Nephron (organoid): ENCODE data around the gene GLYR1.

Experiments
- H3K27ac Mint-ChIP-seq, 3 experiments: 2 replicates each; pipeline ENCODE4 v1.8.0; 2020; ENCODE audit warnings: mixed read lengths in 3 of 3, mild to moderate bottlenecking in 2 of 3, moderate library complexity in 1 of 3
- H3K27me3 Mint-ChIP-seq: 2 replicates; pipeline ENCODE4 v1.8.0; 2021; ENCODE audit warnings: low read depth, mild to moderate bottlenecking, moderate library complexity, mixed read lengths
- H3K36me3 Mint-ChIP-seq: 2 replicates; pipeline ENCODE4 v1.8.0; 2020; ENCODE audit warnings: low read depth, mixed read lengths
- H3K4me1 Mint-ChIP-seq: 2 replicates; pipeline ENCODE4 v1.8.0; 2020; ENCODE audit warnings: mixed read lengths
- H3K4me3 Mint-ChIP-seq, 3 experiments: 2 replicates each; pipeline ENCODE4 v1.8.0; 2020; ENCODE audit warnings: mild to moderate bottlenecking in 3 of 3, mixed read lengths in 3 of 3, moderate library complexity in 2 of 3
- H3K9me3 Mint-ChIP-seq: 2 replicates; pipeline ENCODE4 v1.8.0; 2020; ENCODE audit warnings: mixed read lengths
- TF ChIP-seq, protein P1 (sequence below), 3 experiments: fragments of 200-600 bp; sonication (generic); IDR thresholded peaks; one replicate each; pipeline ENCODE4 v1.5.0; 2021; ENCODE audit warnings: antibody characterized with exemption in 3 of 3; ENCODE audit not compliant: unreplicated experiment in 3 of 3

GLYR1 gene

DNA sequence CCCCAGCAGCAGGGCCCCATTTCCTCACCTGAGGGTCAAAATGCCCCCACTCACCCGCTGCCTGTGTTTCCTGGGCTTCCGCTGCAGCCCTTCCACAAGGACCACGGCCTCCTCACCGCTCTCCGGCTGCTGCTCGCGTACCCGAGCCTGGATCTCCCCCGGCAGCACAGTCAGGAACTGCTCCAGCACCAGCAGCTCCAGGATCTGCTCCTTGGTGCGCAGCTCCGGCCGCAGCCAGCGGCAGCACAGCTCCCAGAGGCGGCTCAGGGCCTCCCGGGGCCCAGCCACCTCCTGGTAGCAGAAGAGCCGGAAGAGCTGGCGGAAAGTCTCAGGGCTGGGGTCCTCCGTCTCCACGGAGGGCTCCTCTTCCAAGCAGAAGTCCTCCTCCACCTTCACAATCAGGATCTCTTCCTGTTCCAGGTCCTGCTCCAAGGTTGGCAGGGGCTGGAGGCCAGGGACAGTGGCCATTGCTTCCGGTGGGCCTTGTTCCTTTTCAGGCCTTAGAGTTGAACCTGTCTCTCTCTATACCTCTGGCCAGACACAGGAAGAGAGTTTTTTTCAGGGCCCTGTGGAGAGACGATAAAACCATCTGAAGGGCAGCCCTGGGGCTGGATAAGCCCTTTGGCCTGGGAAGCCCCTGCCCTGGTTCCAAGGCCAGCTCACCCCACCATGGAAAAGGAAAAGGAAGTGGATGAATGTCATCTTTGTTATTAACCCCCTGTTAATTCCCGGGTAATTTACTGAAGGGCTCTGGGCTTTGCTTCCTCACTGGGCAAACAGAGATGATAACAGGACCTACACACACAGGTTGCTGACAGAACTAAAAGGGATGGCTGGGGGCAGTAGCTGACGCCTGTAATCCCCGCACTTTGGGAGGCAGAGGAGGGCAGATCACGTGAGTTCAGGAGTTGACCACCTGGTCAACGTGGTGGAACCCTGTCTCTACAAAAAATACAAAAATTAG lies 81.3 kb downstream of the GLYR1 start:
- Mint-ChIP-seq H3K9me3 (no peaks in the 10 kb centered on the region), H3K36me3 (peaks cover 20% of the 10 kb centered on the region), H3K27ac (peak overlapping the region in 2 of 3 experiments; percentile 70 to 77), H3K4me3 (peak overlapping the region; percentile 86 to 91 (median 87)), H3K4me1 (peaks cover 19% of the 10 kb centered on the region), H3K27me3 (no peaks in the 10 kb centered on the region)
- TF ChIP-seq, protein P1, sequence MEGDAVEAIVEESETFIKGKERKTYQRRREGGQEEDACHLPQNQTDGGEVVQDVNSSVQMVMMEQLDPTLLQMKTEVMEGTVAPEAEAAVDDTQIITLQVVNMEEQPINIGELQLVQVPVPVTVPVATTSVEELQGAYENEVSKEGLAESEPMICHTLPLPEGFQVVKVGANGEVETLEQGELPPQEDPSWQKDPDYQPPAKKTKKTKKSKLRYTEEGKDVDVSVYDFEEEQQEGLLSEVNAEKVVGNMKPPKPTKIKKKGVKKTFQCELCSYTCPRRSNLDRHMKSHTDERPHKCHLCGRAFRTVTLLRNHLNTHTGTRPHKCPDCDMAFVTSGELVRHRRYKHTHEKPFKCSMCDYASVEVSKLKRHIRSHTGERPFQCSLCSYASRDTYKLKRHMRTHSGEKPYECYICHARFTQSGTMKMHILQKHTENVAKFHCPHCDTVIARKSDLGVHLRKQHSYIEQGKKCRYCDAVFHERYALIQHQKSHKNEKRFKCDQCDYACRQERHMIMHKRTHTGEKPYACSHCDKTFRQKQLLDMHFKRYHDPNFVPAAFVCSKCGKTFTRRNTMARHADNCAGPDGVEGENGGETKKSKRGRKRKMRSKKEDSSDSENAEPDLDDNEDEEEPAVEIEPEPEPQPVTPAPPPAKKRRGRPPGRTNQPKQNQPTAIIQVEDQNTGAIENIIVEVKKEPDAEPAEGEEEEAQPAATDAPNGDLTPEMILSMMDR (IDR thresholded peaks at IDR 0.05; ENCODE audit: unreplicated experiment in 3 of 3): no peak

DNA sequence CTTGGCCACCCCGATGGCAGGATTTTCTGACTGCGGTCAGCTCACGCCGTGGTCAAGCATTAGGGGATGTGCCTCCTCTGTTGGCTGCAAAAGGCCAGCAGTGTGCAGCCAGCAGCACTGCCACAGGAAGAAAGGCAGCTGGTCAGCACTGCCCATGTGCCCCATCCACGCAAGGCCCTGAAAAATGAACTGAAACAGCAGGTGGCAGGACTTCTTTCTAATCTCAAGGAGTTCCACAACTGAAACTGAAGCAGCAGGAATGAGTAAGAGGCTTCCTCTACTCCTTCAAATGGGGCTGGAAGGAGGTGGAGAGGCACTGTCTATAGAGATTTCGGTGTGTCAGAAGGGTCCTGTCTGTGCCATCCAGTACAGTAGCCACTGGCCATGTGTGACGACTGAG lies 83.3 kb downstream of the GLYR1 start:
- TF ChIP-seq, protein P1 (IDR thresholded peaks at IDR 0.05; ENCODE audit: unreplicated experiment in 3 of 3): no peak
- Mint-ChIP-seq H3K36me3 (peaks cover 37% of the 10 kb centered on the region), H3K27ac (no peak overlapping the region), H3K27me3 (no peaks in the 10 kb centered on the region), H3K4me3 (peak overlapping the region; percentile 50 to 70 (median 53)), H3K4me1 (peaks cover 19% of the 10 kb centered on the region), H3K9me3 (no peaks in the 10 kb centered on the region)

DNA sequence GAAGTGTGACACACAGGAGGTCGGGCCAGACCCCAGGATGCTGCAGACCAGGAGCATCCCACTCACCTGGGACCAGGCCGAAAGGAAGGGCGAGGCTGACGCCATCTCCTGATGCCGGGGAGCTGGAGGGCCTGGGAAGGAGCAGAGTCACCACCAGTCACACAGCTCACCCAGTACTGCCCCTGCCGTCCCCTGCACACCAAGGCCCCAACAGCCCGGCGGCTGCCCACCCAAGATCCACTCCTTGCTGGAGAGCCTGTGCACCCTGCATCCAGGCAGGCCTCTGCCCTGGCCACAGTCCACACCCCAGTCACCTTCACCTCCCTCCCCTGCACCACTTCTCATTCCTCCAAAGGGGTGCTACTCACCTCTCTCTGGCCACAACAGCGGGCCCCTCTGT lies 84.9 kb downstream of the GLYR1 start:
- Mint-ChIP-seq H3K4me1 (peaks cover 10% of the 10 kb centered on the region), H3K9me3 (no peaks in the 10 kb centered on the region), H3K27ac (no peak overlapping the region), H3K4me3 (no peak overlapping the region), H3K36me3 (peaks cover 49% of the 10 kb centered on the region), H3K27me3 (no peaks in the 10 kb centered on the region)
- TF ChIP-seq, protein P1 (IDR thresholded peaks at IDR 0.05; ENCODE audit: unreplicated experiment in 3 of 3): no peak

DNA sequence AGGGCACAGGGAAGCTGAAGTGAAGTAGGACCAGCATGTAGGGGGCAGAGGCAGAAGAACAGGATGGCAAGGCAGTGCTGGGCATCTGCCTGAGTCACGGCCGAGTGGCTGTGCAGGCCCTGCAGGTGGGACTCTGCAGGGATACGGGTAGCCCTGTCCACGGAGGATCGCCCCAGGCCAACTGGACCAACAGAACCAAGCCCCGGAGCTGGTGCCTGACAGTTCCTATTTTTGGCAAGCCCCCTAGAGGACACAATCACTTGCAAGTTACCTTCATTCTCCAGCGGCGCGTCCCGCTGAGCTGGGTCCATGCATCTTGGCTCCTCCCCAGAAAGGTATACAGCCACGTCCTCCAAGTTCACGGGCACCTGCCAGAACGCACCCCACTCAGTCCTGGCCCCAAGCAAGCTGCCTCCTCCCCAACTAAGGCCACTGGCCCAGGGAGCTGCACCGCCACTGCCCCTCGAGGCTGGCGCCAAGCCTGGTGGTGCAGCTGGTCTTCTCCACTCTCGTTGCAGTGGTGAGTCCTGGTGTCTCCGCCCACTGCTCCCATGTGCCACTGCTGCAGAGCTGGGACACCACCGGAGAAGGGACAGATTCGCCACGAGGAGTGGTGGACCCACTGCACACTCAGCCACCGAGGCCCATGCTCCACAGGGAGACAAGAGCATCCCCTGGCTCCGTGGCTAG lies 86.7 kb downstream of the GLYR1 start:
- Mint-ChIP-seq H3K27ac (no peak overlapping the region), H3K36me3 (peaks cover 64% of the 10 kb centered on the region), H3K4me1 (no peaks in the 10 kb centered on the region), H3K4me3 (peak overlapping the region in 1 of 3 experiments; percentile 15), H3K9me3 (no peaks in the 10 kb centered on the region), H3K27me3 (no peaks in the 10 kb centered on the region)
- TF ChIP-seq, protein P1 (IDR thresholded peaks at IDR 0.05; ENCODE audit: unreplicated experiment in 3 of 3): no peak

DNA sequence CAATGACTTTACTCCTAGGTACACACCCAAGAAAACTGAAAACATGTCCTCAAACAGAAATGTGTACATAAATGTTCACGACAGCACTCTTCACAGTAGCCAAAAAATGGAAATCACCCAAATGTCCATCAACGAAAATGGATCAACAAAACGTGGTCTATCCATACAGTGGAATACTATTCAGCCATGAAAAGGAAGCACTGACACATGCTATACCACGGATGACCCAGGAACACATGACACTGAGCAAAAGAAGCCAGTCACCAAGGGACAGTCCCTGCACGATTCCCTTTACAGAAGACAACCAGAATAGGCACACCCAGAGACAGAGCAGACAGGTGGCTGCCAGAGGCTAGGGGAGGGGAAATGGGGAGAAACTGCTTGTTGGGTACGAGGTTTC lies 91.4 kb downstream of the GLYR1 start:
- Mint-ChIP-seq H3K27ac (no peak overlapping the region), H3K9me3 (no peaks in the 10 kb centered on the region), H3K27me3 (no peaks in the 10 kb centered on the region), H3K36me3 (peaks cover 76% of the 10 kb centered on the region), H3K4me3 (no peak overlapping the region), H3K4me1 (no peaks in the 10 kb centered on the region)
- TF ChIP-seq, protein P1 (IDR thresholded peaks at IDR 0.05; ENCODE audit: unreplicated experiment in 3 of 3): no peak
